Type B pancreatic cell (in vitro differentiated cells): ENCODE results near the gene TAOK2. TPM values are rescaled to one million over a fixed set of nuclear protein-coding genes. Genes with fewer than 3 reads are reported as not detected.
A peak's percentile ranks its signal among the peaks of the same experiment; 100 is the strongest.

Experiments used
- DNase-seq: peaks from one replicate; pipeline ENCODE4 v3.0.0; 2021; ENCODE audit warnings: mixed read lengths; ENCODE audit not compliant: unreplicated experiment; ENCODE audit errors: extremely low spot score
- H3K27ac Mint-ChIP-seq: 2 replicates; pipeline ENCODE4 v1.8.0; 2021; ENCODE audit warnings: mild to moderate bottlenecking, mixed read lengths
- H3K27me3 Mint-ChIP-seq: 2 replicates; pipeline ENCODE4 v1.8.0; 2021; ENCODE audit warnings: mixed read lengths
- H3K36me3 Mint-ChIP-seq: 2 replicates; pipeline ENCODE4 v1.8.0; 2021; ENCODE audit warnings: mixed read lengths
- H3K4me1 Mint-ChIP-seq: one replicate; pipeline ENCODE4 v1.8.0; 2021; ENCODE audit warnings: mixed read lengths; ENCODE audit not compliant: unreplicated experiment
- H3K4me3 Mint-ChIP-seq: 2 replicates; pipeline ENCODE4 v1.8.0; 2021; ENCODE audit warnings: mild to moderate bottlenecking, mixed read lengths
- H3K9me3 Mint-ChIP-seq: 2 replicates; pipeline ENCODE4 v1.8.0; 2021; ENCODE audit warnings: mixed read lengths
- CTCF ChIP-seq: fragments of 200-600 bp; sonication (generic); conservative IDR thresholded peaks from 2 replicates; pipeline ENCODE4 v1.5.0; 2021; ENCODE audit warnings: antibody characterized with exemption, mild to moderate bottlenecking
- total RNA-seq: library from RNA; stranded (reverse); gene quantifications from 2 replicates; pipeline ENCODE4 v1.2.1, GENCODE V29; 2021; ENCODE audit warnings: low replicate concordance

TAOK2 gene
- total RNA-seq, 1 donor from 2014 or later: 52.4 TPM

- Mint-ChIP-seq H3K4me3 (no peak overlapping the region), H3K4me1 (no peaks in the 10 kb centered on the region), H3K27ac (no peak overlapping the region), H3K9me3 (no peaks in the 10 kb centered on the region), H3K36me3 (no peaks in the 10 kb centered on the region), H3K27me3 (peaks cover 20% of the 10 kb centered on the region)
- TF ChIP-seq CTCF: peak; percentile 89
- no peak for DNase-seq
These were observed 31.9 kb downstream of the TAOK2 start for GRCh38 chr16:30005341-30006094.

GRCh38 chr16:30006095-30006473 is 32.4 kb downstream of the TAOK2 start:
- no peaks in the 10 kb centered on the region for H3K4me1 Mint-ChIP-seq
- no peak for TF ChIP-seq CTCF
- peaks cover 22% of the 10 kb centered on the region for H3K27me3 Mint-ChIP-seq

GRCh38 chr16:30006659-30007377 is 33.1 kb downstream of the TAOK2 start:
- TF ChIP-seq CTCF: no peak

More at GRCh38 chr16:30006095-30006473, 32.4 kb downstream of the TAOK2 start:
- no peak for DNase-seq
- Mint-ChIP-seq H3K36me3 (no peaks in the 10 kb centered on the region), H3K9me3 (no peaks in the 10 kb centered on the region), H3K27ac (no peak overlapping the region), H3K4me3 (no peak overlapping the region)

GRCh38 chr16:30007378-30007895 is 33.8 kb downstream of the TAOK2 start:
- DNase-seq: no peak
- H3K9me3 Mint-ChIP-seq: no peaks in the 10 kb centered on the region
- no peak overlapping the region for H3K27ac Mint-ChIP-seq
- no peaks in the 10 kb centered on the region for H3K36me3 Mint-ChIP-seq
- H3K4me1 Mint-ChIP-seq: peaks cover 4% of the 10 kb centered on the region
- H3K27me3 Mint-ChIP-seq: peaks cover 29% of the 10 kb centered on the region
- no peak for TF ChIP-seq CTCF
- no peak overlapping the region for H3K4me3 Mint-ChIP-seq

More at GRCh38 chr16:30006659-30007377, 33.1 kb downstream of the TAOK2 start:
- H3K27ac Mint-ChIP-seq: no peak overlapping the region
- H3K27me3 Mint-ChIP-seq: peaks cover 23% of the 10 kb centered on the region
- H3K9me3 Mint-ChIP-seq: no peaks in the 10 kb centered on the region
- H3K4me1 Mint-ChIP-seq: peaks cover under 1% of the 10 kb centered on the region
- H3K36me3 Mint-ChIP-seq: no peaks in the 10 kb centered on the region
- DNase-seq: no peak
- no peak overlapping the region for H3K4me3 Mint-ChIP-seq

GRCh38 chr16:30009085-30009862 is 35.6 kb downstream of the TAOK2 start:
- H3K27ac Mint-ChIP-seq: no peak overlapping the region
- no peak for DNase-seq
- peaks cover 29% of the 10 kb centered on the region for H3K27me3 Mint-ChIP-seq
- peaks cover 4% of the 10 kb centered on the region for H3K4me1 Mint-ChIP-seq
- peak overlapping the region; percentile 76 for H3K4me3 Mint-ChIP-seq
- no peaks in the 10 kb centered on the region for H3K36me3 Mint-ChIP-seq
- no peaks in the 10 kb centered on the region for H3K9me3 Mint-ChIP-seq
- no peak for TF ChIP-seq CTCF
